ENCODE measurements around the gene DYNLT1.
"Not testable (repeated sequence)": the region's sequence is repeated elsewhere in the genome, so short reads cannot be mapped to it uniquely, and the experiment has no call there.

Gene DYNLT1

DNA sequence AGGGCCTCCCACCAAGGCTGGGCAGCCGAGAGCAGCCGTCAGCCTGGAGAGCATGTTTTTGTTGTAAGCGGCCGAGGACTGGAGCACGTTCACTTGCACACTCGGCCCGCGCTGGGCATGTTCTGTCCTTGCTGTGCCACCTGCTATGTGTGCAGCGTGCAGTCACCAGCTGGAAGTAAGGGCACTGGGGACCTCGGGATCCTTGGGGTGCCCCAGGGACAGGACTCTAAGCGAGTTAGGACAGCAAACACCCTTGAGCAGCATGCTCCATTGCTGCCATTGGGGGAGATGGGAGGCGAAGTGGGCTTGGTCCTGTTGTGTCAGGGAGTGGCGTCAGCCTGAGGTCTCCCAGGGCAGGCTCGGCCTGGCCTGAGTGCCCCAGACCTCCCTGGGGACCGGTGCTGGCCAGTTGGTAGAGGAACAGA, 18.6 kb downstream of the DYNLT1 start:
- no peaks in the 10 kb centered on the region for H3K27me3 ChIP-seq (ENCODE audit: control insufficient read depth in 5 of 5, insufficient read depth in 4 of 5, low read length in 5 of 5)
- H3K9ac ChIP-seq (ENCODE audit: low read length in 5 of 5), result no peak overlapping the region
- peaks cover 3 to 17% (median 13%) of the 10 kb centered on the region in 5 donors for H3K4me1 ChIP-seq (ENCODE audit: control insufficient read depth in 5 of 5, insufficient read depth in 5 of 5, low read length in 5 of 5)

DNA sequence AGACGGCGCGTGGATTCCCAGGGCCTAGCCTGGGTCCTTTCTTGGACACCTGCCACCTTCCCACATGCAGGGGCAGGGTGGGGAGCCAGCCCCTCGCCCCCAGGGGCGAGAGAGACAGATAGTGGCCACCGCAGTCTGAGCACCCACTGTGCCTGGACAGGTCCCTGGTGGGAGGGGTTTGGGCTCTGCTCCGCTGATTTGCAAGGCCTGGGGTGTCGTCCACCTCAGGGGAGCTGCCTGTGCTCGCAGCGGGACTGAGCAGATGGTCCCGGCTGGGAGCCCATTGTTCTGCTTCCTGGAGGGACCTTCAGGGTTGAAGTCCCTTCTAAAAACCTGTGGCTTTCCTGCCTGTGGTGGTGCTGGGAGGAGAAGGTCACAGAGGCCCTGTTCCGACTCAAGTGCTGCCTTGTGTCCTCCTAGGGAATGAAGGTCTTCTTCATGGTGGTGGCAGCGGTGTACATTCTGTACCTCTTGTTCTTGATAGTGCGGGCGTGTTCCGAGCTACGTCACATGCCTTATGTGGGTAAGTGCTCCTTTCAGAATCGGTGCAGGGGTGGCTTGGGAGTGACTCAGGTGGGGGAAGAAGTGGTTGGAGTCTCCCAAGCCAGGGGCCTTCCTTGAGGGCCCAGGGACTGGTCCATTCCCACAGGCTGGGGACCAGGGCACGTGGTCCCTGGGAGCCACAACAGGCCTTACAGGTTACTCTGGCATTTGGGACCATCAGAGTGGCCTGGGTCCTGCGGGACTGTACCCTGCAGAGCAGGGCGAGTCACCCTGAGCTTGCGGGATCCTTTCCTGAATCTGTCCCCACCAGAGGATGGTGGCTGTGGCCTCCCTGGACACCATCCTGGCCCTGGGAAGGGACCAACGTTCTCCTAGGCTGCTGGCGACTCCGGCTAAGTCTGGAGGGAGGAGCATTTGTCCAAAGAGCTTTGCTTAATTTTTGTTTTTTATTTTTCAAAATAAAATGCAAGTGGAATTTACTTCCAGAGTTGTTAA, 19.6 kb downstream of the DYNLT1 start:
- Histone ChIP-seq H3K4me3 (ENCODE audit: low read depth in 1 of 5, low read length in 5 of 5) (no peak overlapping the region), H3K9me3 (ENCODE audit: control insufficient read depth in 5 of 5, low read length in 5 of 5) (no peaks in the 10 kb centered on the region), H3K9ac (ENCODE audit: low read length in 5 of 5) (no peak overlapping the region), H3K4me1 (ENCODE audit: control insufficient read depth in 5 of 5, insufficient read depth in 5 of 5, low read length in 5 of 5) (peaks cover 3 to 11% (median 10%) of the 10 kb centered on the region in 5 donors), H3K36me3 (ENCODE audit: control insufficient read depth in 5 of 5, insufficient read depth in 5 of 5, low read length in 5 of 5) (peaks cover 0 to 87% (median 51%) of the 10 kb centered on the region in 5 donors), H3K27ac (ENCODE audit: low read depth, low read length) (no peak overlapping the region), H3K27me3 (ENCODE audit: control insufficient read depth in 5 of 5, insufficient read depth in 4 of 5, low read length in 5 of 5) (no peaks in the 10 kb centered on the region)

More for the DNA sequence above, 18.6 kb downstream of the DYNLT1 start:
- Histone ChIP-seq H3K27ac (ENCODE audit: low read depth, low read length) (no peak overlapping the region), H3K36me3 (ENCODE audit: control insufficient read depth in 5 of 5, insufficient read depth in 5 of 5, low read length in 5 of 5) (peaks cover 0 to 80% (median 48%) of the 10 kb centered on the region in 5 donors), H3K9me3 (ENCODE audit: control insufficient read depth in 5 of 5, low read length in 5 of 5) (no peaks in the 10 kb centered on the region), H3K4me3 (ENCODE audit: low read depth in 1 of 5, low read length in 5 of 5) (no peak overlapping the region)

DNA sequence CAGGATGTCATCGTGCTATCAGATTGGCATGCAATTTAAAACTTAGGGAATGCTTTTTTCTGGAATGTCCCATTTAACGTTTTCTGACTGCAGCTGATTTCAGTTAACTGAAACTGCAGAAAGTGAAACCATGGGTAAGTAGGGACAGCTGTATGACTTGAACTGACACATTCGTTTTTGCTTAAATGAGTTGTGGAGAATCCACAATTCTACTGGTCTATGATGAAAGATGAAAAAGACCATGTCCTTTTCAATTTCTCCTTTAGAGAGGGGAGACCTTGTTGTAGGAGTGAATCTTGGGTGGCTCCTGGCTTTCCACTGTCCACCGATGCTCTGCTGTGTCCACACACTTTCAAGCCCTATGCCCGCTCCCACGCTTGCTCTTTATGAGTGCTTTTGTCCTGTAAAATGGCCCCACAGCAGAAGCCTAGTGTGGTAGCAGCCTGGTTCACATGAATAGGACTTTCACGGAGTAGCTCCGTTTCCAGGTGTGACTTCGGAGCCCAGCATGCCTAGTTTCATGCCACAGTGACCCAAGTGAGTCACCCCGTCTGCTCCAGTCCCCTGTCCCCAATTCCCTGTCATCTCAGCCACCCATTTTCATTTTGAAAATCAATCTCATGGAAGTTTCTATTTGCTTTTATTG, 21.9 kb downstream of the DYNLT1 start:
- H3K27me3 ChIP-seq (ENCODE audit: control insufficient read depth in 5 of 5, insufficient read depth in 4 of 5, low read length in 5 of 5), result no peaks in the 10 kb centered on the region
- no peaks in the 10 kb centered on the region for H3K9me3 ChIP-seq (ENCODE audit: control insufficient read depth in 5 of 5, low read length in 5 of 5)
- H3K4me3 ChIP-seq (ENCODE audit: low read depth in 1 of 5, low read length in 5 of 5), result no peak overlapping the region
- peaks cover 0 to 68% (median 45%) of the 10 kb centered on the region in 5 donors for H3K36me3 ChIP-seq (ENCODE audit: control insufficient read depth in 5 of 5, insufficient read depth in 5 of 5, low read length in 5 of 5)
- peaks cover 3 to 11% (median 10%) of the 10 kb centered on the region in 5 donors for H3K4me1 ChIP-seq (ENCODE audit: control insufficient read depth in 5 of 5, insufficient read depth in 5 of 5, low read length in 5 of 5)
- H3K9ac ChIP-seq (ENCODE audit: low read length in 5 of 5), result no peak overlapping the region
- no peak overlapping the region for H3K27ac ChIP-seq (ENCODE audit: low read depth, low read length)

DNA sequence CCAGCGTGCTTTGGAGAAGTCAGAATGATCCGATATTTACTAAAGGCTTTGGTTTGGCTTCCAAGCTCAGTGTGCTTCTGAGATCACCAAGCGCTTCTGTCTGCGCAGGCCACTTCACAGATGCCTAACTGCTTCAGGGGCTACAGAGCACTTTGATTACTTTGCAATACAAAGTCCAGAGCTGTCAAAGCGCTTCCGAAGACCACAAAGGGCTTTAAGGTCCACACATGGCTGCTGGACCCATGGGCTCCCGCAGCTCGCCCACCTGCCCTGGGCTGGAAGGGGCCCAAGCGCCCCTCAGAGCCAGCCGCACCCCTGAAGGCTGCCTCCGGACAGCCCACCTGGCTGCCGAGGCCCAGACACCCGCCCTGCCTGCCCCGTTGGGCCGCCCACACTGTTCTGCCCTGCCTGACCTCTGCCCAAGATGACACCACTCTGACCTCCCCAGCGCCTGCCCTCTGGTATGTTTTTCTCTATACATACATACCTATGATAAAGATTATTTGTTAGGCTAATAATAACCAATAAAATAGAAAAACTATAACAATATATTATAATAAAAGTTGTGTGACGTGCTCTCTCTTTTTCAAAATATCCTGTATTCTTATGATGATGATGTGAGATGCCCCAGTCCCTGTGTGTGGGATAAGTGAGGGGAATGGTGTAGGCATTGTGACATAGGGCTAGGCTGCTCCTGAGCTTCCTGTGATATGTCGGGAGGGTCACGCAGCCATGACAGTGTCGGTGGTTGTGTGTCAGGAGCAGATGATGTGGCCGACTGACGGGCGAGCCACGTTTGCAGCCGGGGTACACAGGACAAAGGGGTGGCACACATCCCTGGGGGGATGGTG, 22.6 kb downstream of the DYNLT1 start:
- Histone ChIP-seq H3K4me1 (ENCODE audit: control insufficient read depth in 5 of 5, insufficient read depth in 5 of 5, low read length in 5 of 5) (peaks cover 2 to 11% (median 10%) of the 10 kb centered on the region in 5 donors), H3K27ac (ENCODE audit: low read depth, low read length) (no peak overlapping the region), H3K9me3 (ENCODE audit: control insufficient read depth in 5 of 5, low read length in 5 of 5) (no peaks in the 10 kb centered on the region), H3K9ac (ENCODE audit: low read length in 5 of 5) (no peak overlapping the region), H3K4me3 (ENCODE audit: low read depth in 1 of 5, low read length in 5 of 5) (no peak overlapping the region), H3K36me3 (ENCODE audit: control insufficient read depth in 5 of 5, insufficient read depth in 5 of 5, low read length in 5 of 5) (peaks cover 0 to 60% (median 39%) of the 10 kb centered on the region in 5 donors), H3K27me3 (ENCODE audit: control insufficient read depth in 5 of 5, insufficient read depth in 4 of 5, low read length in 5 of 5) (no peaks in the 10 kb centered on the region)

- Histone ChIP-seq H3K4me3 (ENCODE audit: low read depth in 1 of 5, low read length in 5 of 5) (no peak overlapping the region), H3K4me1 (ENCODE audit: control insufficient read depth in 5 of 5, insufficient read depth in 5 of 5, low read length in 5 of 5) (peaks cover 0 to 5% (median 4%) of the 10 kb centered on the region in 5 donors), H3K36me3 (ENCODE audit: control insufficient read depth in 5 of 5, insufficient read depth in 5 of 5, low read length in 5 of 5) (peaks cover 0 to 52% (median 34%) of the 10 kb centered on the region in 5 donors), H3K27me3 (ENCODE audit: control insufficient read depth in 5 of 5, insufficient read depth in 4 of 5, low read length in 5 of 5) (no peaks in the 10 kb centered on the region), H3K9me3 (ENCODE audit: control insufficient read depth in 5 of 5, low read length in 5 of 5) (no peaks in the 10 kb centered on the region), H3K9ac (ENCODE audit: low read length in 5 of 5) (no peak overlapping the region), H3K27ac (ENCODE audit: low read depth, low read length) (no peak overlapping the region)
Measured at GRCh38 chr6:158620963-158621693, 23.4 kb downstream of the DYNLT1 start.

GRCh38 chr6:158619922-158620801, 24.4 kb downstream of the DYNLT1 start:
- Histone ChIP-seq H3K4me3 (ENCODE audit: low read depth in 1 of 5, low read length in 5 of 5) (no peak overlapping the region), H3K9ac (ENCODE audit: low read length in 5 of 5) (no peak overlapping the region), H3K27ac (ENCODE audit: low read depth, low read length) (no peak overlapping the region), H3K4me1 (ENCODE audit: control insufficient read depth in 5 of 5, insufficient read depth in 5 of 5, low read length in 5 of 5) (no peaks in the 10 kb centered on the region), H3K36me3 (ENCODE audit: control insufficient read depth in 5 of 5, insufficient read depth in 5 of 5, low read length in 5 of 5) (peaks cover 0 to 45% (median 28%) of the 10 kb centered on the region in 5 donors), H3K27me3 (ENCODE audit: control insufficient read depth in 5 of 5, insufficient read depth in 4 of 5, low read length in 5 of 5) (no peaks in the 10 kb centered on the region), H3K9me3 (ENCODE audit: control insufficient read depth in 5 of 5, low read length in 5 of 5) (no peaks in the 10 kb centered on the region)

- not testable (repeated sequence) for H3K27ac ChIP-seq (ENCODE audit: low read depth, low read length); H3K4me3 ChIP-seq (ENCODE audit: low read depth in 1 of 5, low read length in 5 of 5)
Measured at GRCh38 chr6:158618289-158618688, 26.3 kb downstream of the DYNLT1 start.

DNA sequence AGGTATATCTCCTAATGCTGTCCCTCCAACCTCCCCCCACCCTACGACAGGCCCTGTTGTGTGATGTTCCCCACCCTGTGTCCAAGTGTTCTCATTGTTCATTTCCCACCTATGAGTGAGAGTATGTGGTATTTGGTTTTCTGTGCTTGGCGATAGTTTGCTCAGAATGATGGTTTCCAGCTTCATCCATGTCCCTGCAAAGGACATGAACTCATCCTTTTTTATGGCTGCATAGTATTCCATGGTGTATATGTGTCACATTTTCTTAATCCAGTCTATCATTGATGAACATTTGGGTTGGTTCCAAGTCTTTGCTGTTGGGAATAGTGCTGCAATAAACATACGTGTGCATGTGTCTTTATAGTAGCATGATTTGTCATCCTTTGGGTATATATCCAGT, 29.9 kb downstream of the DYNLT1 start:
- not testable (repeated sequence) for H3K9me3 ChIP-seq (ENCODE audit: control insufficient read depth in 5 of 5, low read length in 5 of 5); H3K4me1 ChIP-seq (ENCODE audit: control insufficient read depth in 5 of 5, insufficient read depth in 5 of 5, low read length in 5 of 5); H3K27ac ChIP-seq (ENCODE audit: low read depth, low read length); H3K9ac ChIP-seq (ENCODE audit: low read length in 5 of 5); H3K4me3 ChIP-seq (ENCODE audit: low read depth in 1 of 5, low read length in 5 of 5); H3K27me3 ChIP-seq (ENCODE audit: control insufficient read depth in 5 of 5, insufficient read depth in 4 of 5, low read length in 5 of 5)
- H3K36me3 ChIP-seq (ENCODE audit: control insufficient read depth in 5 of 5, insufficient read depth in 5 of 5, low read length in 5 of 5), result peaks cover 0 to 26% (median 24%) of the 10 kb centered on the region in 5 donors

More at GRCh38 chr6:158618289-158618688, 26.3 kb downstream of the DYNLT1 start:
- not testable (repeated sequence) for H3K9me3 ChIP-seq (ENCODE audit: control insufficient read depth in 5 of 5, low read length in 5 of 5); H3K4me1 ChIP-seq (ENCODE audit: control insufficient read depth in 5 of 5, insufficient read depth in 5 of 5, low read length in 5 of 5); H3K9ac ChIP-seq (ENCODE audit: low read length in 5 of 5); H3K27me3 ChIP-seq (ENCODE audit: control insufficient read depth in 5 of 5, insufficient read depth in 4 of 5, low read length in 5 of 5)
- peaks cover 0 to 30% (median 19%) of the 10 kb centered on the region in 5 donors for H3K36me3 ChIP-seq (ENCODE audit: control insufficient read depth in 5 of 5, insufficient read depth in 5 of 5, low read length in 5 of 5)

Measured in subcutaneous abdominal adipose tissue (tissue), 5 donors.